Astrocyte (in vitro differentiated cells and primary cell): ENCODE measurements around the gene GSG1L. TPM values are rescaled to one million over a fixed set of nuclear protein-coding genes. Genes with fewer than 3 reads are reported as not detected.

ENCODE experiments used
- DNase-seq: peaks from one replicate; pipeline ENCODE4 v3.0.0-alpha.2; 2010; ENCODE audit warnings: low read depth
- FAIRE-seq: peaks from 2 replicates; lab custom pipeline; 2011; peaks lifted over from hg19 to GRCh38; lab: Jason Lieb, UNC
- H2AFZ ChIP-seq: 2 replicates; pipeline ENCODE4 v1.6.0; 2012; ENCODE audit warnings: low read depth, low read length, inconsistent platforms
- H3K27ac ChIP-seq: 2 replicates; pipeline ENCODE4 v1.5.1; 2011; ENCODE audit warnings: low read depth, low read length, inconsistent platforms
- H3K27me3 ChIP-seq: 2 replicates; pipeline ENCODE4 v1.6.0; 2011; ENCODE audit warnings: low read length, inconsistent platforms; ENCODE audit not compliant: insufficient read depth
- H3K36me3 ChIP-seq: 2 replicates; pipeline ENCODE4 v1.5.1; 2011; ENCODE audit warnings: low read length, inconsistent platforms; ENCODE audit not compliant: insufficient read depth
- H3K4me1 ChIP-seq: 2 replicates; pipeline ENCODE4 v1.5.1; 2011; ENCODE audit warnings: low read length, inconsistent platforms; ENCODE audit not compliant: insufficient read depth
- H3K4me2 ChIP-seq: 2 replicates; pipeline ENCODE4 v1.6.0; 2012; ENCODE audit warnings: low read length, inconsistent platforms
- H3K4me3 ChIP-seq: 2 replicates; pipeline ENCODE4 v1.5.1; 2011; ENCODE audit warnings: low read depth, mild to moderate bottlenecking, low read length, inconsistent platforms; ENCODE audit not compliant: insufficient read depth
- H3K79me2 ChIP-seq: 2 replicates; pipeline ENCODE4 v1.6.0; 2012; ENCODE audit warnings: mild to moderate bottlenecking, low read length, inconsistent platforms; ENCODE audit not compliant: insufficient read depth
- H3K9ac ChIP-seq: 2 replicates; pipeline ENCODE4 v1.6.0; 2012; ENCODE audit warnings: mild to moderate bottlenecking, low read length, inconsistent platforms
- H3K9me3 ChIP-seq: 2 replicates; pipeline ENCODE4 v1.5.1; 2012; ENCODE audit warnings: low read depth, mild to moderate bottlenecking, low read length, inconsistent platforms; ENCODE audit not compliant: insufficient read depth
- H4K20me1 ChIP-seq: 2 replicates; pipeline ENCODE4 v1.6.0; 2012; ENCODE audit warnings: low read length, inconsistent platforms; ENCODE audit not compliant: insufficient read depth
- H3K27ac Mint-ChIP-seq: one replicate; pipeline ENCODE4 v1.8.0; 2021; ENCODE audit warnings: mild to moderate bottlenecking, mixed read lengths; ENCODE audit not compliant: unreplicated experiment
- H3K27me3 Mint-ChIP-seq: one replicate; pipeline ENCODE4 v1.8.0; 2021; ENCODE audit warnings: low read depth, mixed read lengths; ENCODE audit not compliant: unreplicated experiment
- H3K36me3 Mint-ChIP-seq: one replicate; pipeline ENCODE4 v1.8.0; 2021; ENCODE audit warnings: low read depth, mixed read lengths; ENCODE audit not compliant: unreplicated experiment
- H3K4me1 Mint-ChIP-seq: one replicate; pipeline ENCODE4 v1.8.0; 2021; ENCODE audit warnings: low read depth, mixed read lengths; ENCODE audit not compliant: unreplicated experiment
- H3K4me3 Mint-ChIP-seq: one replicate; pipeline ENCODE4 v1.8.0; 2021; ENCODE audit warnings: mild to moderate bottlenecking, moderate library complexity, mixed read lengths; ENCODE audit not compliant: unreplicated experiment
- H3K9me3 Mint-ChIP-seq: one replicate; pipeline ENCODE4 v1.8.0; 2021; ENCODE audit warnings: mild to moderate bottlenecking, mixed read lengths; ENCODE audit not compliant: unreplicated experiment
- CTCF ChIP-seq: IDR thresholded peaks from 2 replicates; pipeline ENCODE4 v1.5.1; 2011; ENCODE audit warnings: low read depth, mild to moderate bottlenecking, inconsistent platforms, low read length, moderate library complexity; ENCODE audit not compliant: insufficient read depth
- EZH2 ChIP-seq: IDR thresholded peaks from 2 replicates; pipeline ENCODE4 v1.6.1; 2012; ENCODE audit warnings: mild to moderate bottlenecking, low read length, inconsistent platforms; ENCODE audit not compliant: insufficient read depth
- total RNA-seq: library from RNA; stranded (reverse); gene quantifications from 2 replicates; pipeline ENCODE4 v1.2.1, GENCODE V29; 2021

Gene GSG1L
- total RNA-seq, 1 donor from 2014 or later: not detected

DNA sequence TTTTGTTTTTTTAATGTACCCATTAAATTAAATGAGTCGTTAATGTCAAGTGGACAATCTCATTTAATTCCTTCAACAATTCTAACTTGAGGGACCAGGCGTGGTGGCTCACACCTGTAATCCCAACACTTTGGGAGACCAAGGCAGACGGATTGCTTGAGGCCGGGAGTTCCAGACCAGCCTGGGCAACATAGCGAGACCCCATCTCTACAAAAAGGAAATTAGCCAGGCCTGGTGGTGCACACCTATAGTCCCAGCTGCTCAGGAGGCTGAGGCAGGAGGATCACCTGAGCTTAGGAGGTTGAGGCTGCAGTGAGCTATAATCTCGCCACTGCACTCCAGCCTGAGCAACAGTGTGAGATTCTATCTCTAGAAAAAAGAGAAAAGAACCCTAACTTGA is 20.7 kb upstream of the GSG1L start:
- no peak overlapping the region for H2AFZ ChIP-seq
- no peaks in the 10 kb centered on the region for H3K79me2 ChIP-seq
- Mint-ChIP-seq H3K27me3 (peaks cover 5% of the 10 kb centered on the region), H3K4me1 (no peaks in the 10 kb centered on the region), H3K9me3 (no peaks in the 10 kb centered on the region), H3K27ac (no peak overlapping the region), H3K36me3 (no peaks in the 10 kb centered on the region), H3K4me3 (no peak overlapping the region)
- FAIRE-seq: no peak
- no peak for TF ChIP-seq EZH2
- no peak for TF ChIP-seq CTCF
- H3K27me3 ChIP-seq: no peaks in the 10 kb centered on the region
- H4K20me1 ChIP-seq: peaks cover 11% of the 10 kb centered on the region
- no peaks in the 10 kb centered on the region for H3K4me1 ChIP-seq
- no peaks in the 10 kb centered on the region for H3K9me3 ChIP-seq
- no peak overlapping the region for H3K27ac ChIP-seq
- H3K4me2 ChIP-seq: no peak overlapping the region
- no peak for DNase-seq
- H3K9ac ChIP-seq: no peak overlapping the region
- H3K4me3 ChIP-seq: no peak overlapping the region
- H3K36me3 ChIP-seq: no peaks in the 10 kb centered on the region

- H3K4me1 Mint-ChIP-seq: no peaks in the 10 kb centered on the region
Observed at GRCh38 chr16:28082624-28083023, 19.1 kb upstream of the GSG1L start.

More at GRCh38 chr16:28082624-28083023, 19.1 kb upstream of the GSG1L start:
- no peaks in the 10 kb centered on the region for H3K4me1 ChIP-seq
- H3K27me3 ChIP-seq: no peaks in the 10 kb centered on the region
- FAIRE-seq: no peak
- H2AFZ ChIP-seq: no peak overlapping the region
- no peak overlapping the region for H3K27ac Mint-ChIP-seq
- no peak for DNase-seq
- no peaks in the 10 kb centered on the region for H3K36me3 Mint-ChIP-seq
- H3K9me3 Mint-ChIP-seq: no peaks in the 10 kb centered on the region
- no peak overlapping the region for H3K4me3 ChIP-seq
- no peak overlapping the region for H3K4me3 Mint-ChIP-seq
- H3K79me2 ChIP-seq: no peaks in the 10 kb centered on the region
- no peaks in the 10 kb centered on the region for H3K9me3 ChIP-seq
- no peaks in the 10 kb centered on the region for H3K36me3 ChIP-seq
- H3K9ac ChIP-seq: no peak overlapping the region
- TF ChIP-seq EZH2: no peak
- no peak for TF ChIP-seq CTCF
- H3K27me3 Mint-ChIP-seq: peaks cover 7% of the 10 kb centered on the region
- no peak overlapping the region for H3K4me2 ChIP-seq
- H4K20me1 ChIP-seq: peaks cover 5% of the 10 kb centered on the region
- H3K27ac ChIP-seq: no peak overlapping the region
